ENCODE results near the gene FZD2. TPM values are rescaled to one million over a fixed set of nuclear protein-coding genes. Genes with fewer than 3 reads are reported as not detected.

The FZD2 gene
- total RNA-seq, 1 experiment from 2014 or later, result 61.8 TPM

DNA sequence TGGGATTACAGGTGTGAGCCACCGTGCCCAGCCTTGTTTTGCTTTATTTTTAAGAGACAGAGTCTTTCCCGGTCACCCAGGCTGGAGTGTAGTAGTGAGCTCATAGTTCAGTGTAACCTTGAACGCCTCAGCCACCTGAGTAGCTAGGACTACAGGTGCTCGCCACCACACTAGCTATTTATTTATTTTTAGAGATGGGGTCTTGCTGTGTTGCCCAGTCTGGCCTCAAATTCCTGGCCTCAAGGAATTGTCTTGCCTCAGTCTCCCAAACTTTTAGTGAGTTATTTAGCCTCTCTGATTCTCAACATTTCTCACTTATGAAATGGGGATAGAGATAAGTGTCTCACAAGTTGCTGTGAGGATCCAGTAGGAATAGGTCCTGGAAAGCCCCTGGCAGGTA, 21.7 kb downstream of the FZD2 start:
- Histone ChIP-seq H3F3A (ENCODE audit: insufficient read depth, low read depth) (no peaks in the 10 kb centered on the region; the same call in 1 of the 2 replicates), H3K79me2 (ENCODE audit: low read depth) (no peaks in the 10 kb centered on the region), H3K36me3 (ENCODE audit: low read depth) (no peaks in the 10 kb centered on the region), H3K9me3 (ENCODE audit: insufficient read depth, low read depth) (no peaks in the 10 kb centered on the region), H3K4me2 (no peak overlapping the region), H3K4me3 (no peak overlapping the region), H3K4me1 (replicated peaks; ENCODE audit: insufficient read depth) (no peaks in the 10 kb centered on the region), H3K27ac (no peak overlapping the region), H4K20me1 (ENCODE audit: insufficient read depth) (no peaks in the 10 kb centered on the region), H2AFZ (no peak overlapping the region), H3K27me3 (ENCODE audit: insufficient read depth, low read depth) (no peaks in the 10 kb centered on the region), H3K9me2 (ENCODE audit: insufficient read depth) (no peaks in the 10 kb centered on the region)
- ChIA-PET CTCF (no interaction called here), POLR2A (ENCODE audit: unreplicated experiment) (interaction anchor here (0.7 kb wide), 1 partner anchor 110 kb away, joined by 4 read pairs; no protein-coding TSS in a partner anchor)
- TF ChIP-seq CTCF (conservative IDR thresholded peaks at IDR 0.05), result no peak
- no peak for TF ChIP-seq EZH2 (IDR thresholded peaks at IDR 0.05; ENCODE audit: low read depth)
- no TSS peak for BruUV-seq (replicated peaks)
- intact Hi-C loops (cut with micrococcal nuclease; ENCODE audit: unreplicated experiment), result no loop called here
- DNase-seq, result no peak

GRCh38 chr17:44581868-44582267, 24.6 kb downstream of the FZD2 start:
- peak; percentile 29; the same call in 1 of the 2 replicates for TF ChIP-seq CTCF (conservative IDR thresholded peaks at IDR 0.05)
- no peak for TF ChIP-seq EZH2 (IDR thresholded peaks at IDR 0.05; ENCODE audit: low read depth)
- no TSS peak for BruUV-seq (replicated peaks)
- DNase-seq, result no peak
- ChIA-PET CTCF (interaction anchor here (0.5 kb wide), 1 partner anchor 14 kb away, joined by 15 read pairs; no protein-coding TSS in a partner anchor), POLR2A (ENCODE audit: unreplicated experiment) (no interaction called here)
- no peaks in the 10 kb centered on the region for H3K9me2 ChIP-seq (ENCODE audit: insufficient read depth)
- no peaks in the 10 kb centered on the region for H3K79me2 ChIP-seq (ENCODE audit: low read depth)
- peaks cover 3% of the 10 kb centered on the region for H3F3A ChIP-seq (ENCODE audit: insufficient read depth, low read depth)
- no peaks in the 10 kb centered on the region for H3K27me3 ChIP-seq (ENCODE audit: insufficient read depth, low read depth)
- no peaks in the 10 kb centered on the region for H3K9me3 ChIP-seq (ENCODE audit: insufficient read depth, low read depth)
- no peak overlapping the region for H3K4me3 ChIP-seq
- intact Hi-C loops (cut with micrococcal nuclease; ENCODE audit: unreplicated experiment), result no loop called here
- no peaks in the 10 kb centered on the region for H4K20me1 ChIP-seq (ENCODE audit: insufficient read depth)
- H3K4me2 ChIP-seq, result no peak overlapping the region
- peaks cover 17% of the 10 kb centered on the region for H3K4me1 ChIP-seq (replicated peaks; ENCODE audit: insufficient read depth)
- no peaks in the 10 kb centered on the region for H3K36me3 ChIP-seq (ENCODE audit: low read depth)
- H2AFZ ChIP-seq, result no peak overlapping the region
- H3K27ac ChIP-seq, result no peak overlapping the region

DNA sequence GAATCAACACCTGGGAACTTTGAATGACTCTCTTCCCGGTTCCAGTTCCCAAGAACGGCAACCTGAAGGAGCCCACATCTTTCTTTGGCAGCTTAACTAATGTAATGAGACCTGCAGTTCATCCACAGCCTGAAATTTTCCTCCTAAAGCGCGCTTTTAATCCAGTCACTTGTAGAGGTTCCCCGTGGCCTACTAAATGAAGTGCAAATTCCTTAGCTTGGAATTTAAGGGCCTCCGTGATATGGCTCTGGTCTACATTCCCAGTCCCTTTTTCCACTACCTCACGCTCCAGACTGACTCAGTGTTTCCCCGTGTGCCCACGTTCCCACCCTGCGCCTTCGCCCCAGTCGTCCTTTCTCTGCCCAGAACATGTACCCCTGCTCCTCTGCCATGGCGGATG, 27.2 kb downstream of the FZD2 start:
- H3K27me3 ChIP-seq (ENCODE audit: insufficient read depth, low read depth), result no peaks in the 10 kb centered on the region
- H3K4me3 ChIP-seq, result no peak overlapping the region
- peaks cover 32% of the 10 kb centered on the region for H3K4me1 ChIP-seq (replicated peaks; ENCODE audit: insufficient read depth)
- no peak for DNase-seq
- H3K79me2 ChIP-seq (ENCODE audit: low read depth), result no peaks in the 10 kb centered on the region
- H3K27ac ChIP-seq, result no peak overlapping the region
- POLR2A ChIA-PET (ENCODE audit: unreplicated experiment), result no interaction called here
- BruUV-seq (replicated peaks), result no TSS peak
- no peaks in the 10 kb centered on the region for H3K9me2 ChIP-seq (ENCODE audit: insufficient read depth)
- H3K36me3 ChIP-seq (ENCODE audit: low read depth), result no peaks in the 10 kb centered on the region
- TF ChIP-seq CTCF (conservative IDR thresholded peaks at IDR 0.05) (no peak), EZH2 (IDR thresholded peaks at IDR 0.05; ENCODE audit: low read depth) (no peak)
- intact Hi-C loops (cut with micrococcal nuclease; ENCODE audit: unreplicated experiment), result no loop called here
- H4K20me1 ChIP-seq (ENCODE audit: insufficient read depth), result no peaks in the 10 kb centered on the region
- CTCF ChIA-PET, result no interaction called here
- no peak overlapping the region for H2AFZ ChIP-seq
- peaks cover 7% of the 10 kb centered on the region for H3F3A ChIP-seq (ENCODE audit: insufficient read depth, low read depth)
- H3K9me3 ChIP-seq (ENCODE audit: insufficient read depth, low read depth), result no peaks in the 10 kb centered on the region
- H3K4me2 ChIP-seq, result no peak overlapping the region
